PC-9 (cell line): ENCODE measurements around the gene XKR8. TPM values are rescaled to one million over a fixed set of nuclear protein-coding genes. Genes with fewer than 3 reads are reported as not detected.
A peak's percentile ranks its signal among the peaks of the same experiment; 100 is the strongest.

Source experiments
- BruUV-seq: library from RNA; stranded (reverse); fragments of 400-500 nt; replicated peaks from 2 replicates; lab custom pipeline; 2021; lab: Mats Ljungman, UMichigan
- CTCF ChIA-PET: fragments of 300-600 bp; sonication (Branson Sonifier 250); formaldehyde crosslinking; loops from one replicate; lab custom pipeline; 2022; ENCODE audit warnings: antibody characterized with exemption; lab: Charles Lee
- POLR2A ChIA-PET: fragments of 300-600 bp; sonication (Branson Sonifier 250); formaldehyde crosslinking; loops from one replicate; lab custom pipeline; 2022; ENCODE audit warnings: antibody characterized with exemption; ENCODE audit not compliant: unreplicated experiment; lab: Charles Lee
- DNase-seq, 2 experiments: peaks; one replicate each; pipeline versions ENCODE4 v3.0.0 to v3.0.0-alpha.2; 2015 to 2022; ENCODE audit warnings: mixed read lengths in 1 of 2
- H2AFZ ChIP-seq: fragments of 200-600 bp; sonication (generic); 2 replicates; pipeline ENCODE4 v1.8.1; 2017; ENCODE audit warnings: antibody characterized with exemption
- H3F3A ChIP-seq: fragments of 200-600 bp; sonication (generic); 2 replicates; pipeline ENCODE4 v1.8.1; 2017; ENCODE audit warnings: antibody characterized with exemption, mild to moderate bottlenecking, low read depth; ENCODE audit not compliant: insufficient read depth
- H3K27ac ChIP-seq: fragments of 200-600 bp; sonication (generic); 2 replicates; pipeline ENCODE4 v1.6.1; 2016; ENCODE audit warnings: mixed run types
- H3K27me3 ChIP-seq: fragments of 200-600 bp; sonication (generic); 2 replicates; pipeline ENCODE4 v1.6.1; 2016; ENCODE audit warnings: low read depth, mixed run types; ENCODE audit not compliant: insufficient read depth
- H3K36me3 ChIP-seq: fragments of 200-600 bp; sonication (generic); 2 replicates; pipeline ENCODE4 v1.6.1; 2016; ENCODE audit warnings: low read depth, mixed run types
- H3K4me1 ChIP-seq: fragments of 200-600 bp; sonication (generic); replicated peaks from 2 replicates; pipeline ENCODE4 v1.6.1; 2016; ENCODE audit warnings: mixed run types; ENCODE audit not compliant: insufficient read depth
- H3K4me2 ChIP-seq: fragments of 200-600 bp; sonication (generic); 2 replicates; pipeline ENCODE4 v1.6.1; 2017; ENCODE audit warnings: mixed run types
- H3K4me3 ChIP-seq: fragments of 200-600 bp; sonication (generic); 2 replicates; pipeline ENCODE4 v1.6.1; 2016; ENCODE audit warnings: mixed run types
- H3K79me2 ChIP-seq: fragments of 200-600 bp; sonication (generic); 2 replicates; pipeline ENCODE4 v1.6.1; 2017; ENCODE audit warnings: low read depth, mixed run types
- H3K9me2 ChIP-seq: fragments of 200-600 bp; sonication (generic); 2 replicates; pipeline ENCODE4 v1.8.1; 2017; ENCODE audit warnings: mild to moderate bottlenecking; ENCODE audit not compliant: insufficient read depth
- H3K9me3 ChIP-seq: fragments of 200-600 bp; sonication (generic); 2 replicates; pipeline ENCODE4 v1.8.1; 2016; ENCODE audit warnings: low read depth; ENCODE audit not compliant: insufficient read depth
- H4K20me1 ChIP-seq: fragments of 200-600 bp; sonication (generic); 2 replicates; pipeline ENCODE4 v1.8.1; 2017; ENCODE audit not compliant: insufficient read depth
- CTCF ChIP-seq: fragments of 200-600 bp; sonication (generic); conservative IDR thresholded peaks from 2 replicates; pipeline ENCODE4 v1.6.1; 2017; ENCODE audit warnings: mixed run types, antibody characterized with exemption, mild to moderate bottlenecking, moderate library complexity
- EZH2 ChIP-seq: fragments of 200-600 bp; sonication (generic); IDR thresholded peaks from 2 replicates; pipeline ENCODE4 v1.8.0; 2017; ENCODE audit warnings: antibody characterized with exemption, low read depth
- intact Hi-C: fragments of 100-400 bp; cut with micrococcal nuclease; formaldehyde crosslinking; loops from one replicate; pipeline ENCODE4 v1.10.0; 2022; ENCODE audit not compliant: unreplicated experiment
- total RNA-seq: library from RNA; stranded (reverse); gene quantifications from 2 replicates; pipeline ENCODE4 v1.2.3, GENCODE V29; 2021

Gene XKR8
- total RNA-seq, 1 experiment from 2014 or later, result 5.7 TPM

GRCh38 chr1:27915082-27915575, 44.6 kb upstream of the XKR8 start:
- no peaks in the 10 kb centered on the region for H3K36me3 ChIP-seq
- ChIA-PET POLR2A (no interaction called here), CTCF (no interaction called here)
- H3K4me1 ChIP-seq, result no peaks in the 10 kb centered on the region
- 0 out of 2 replicates have a peak overlapping the region, but pooled peaks have one; percentile 30 for H3K27ac ChIP-seq
- peaks cover 5% of the 10 kb centered on the region; the same call in 1 of the 2 replicates for H3F3A ChIP-seq
- no peaks in the 10 kb centered on the region for H3K9me2 ChIP-seq
- no peaks in the 10 kb centered on the region for H3K27me3 ChIP-seq
- peak overlapping the region; percentile 85 for H3K4me2 ChIP-seq
- intact Hi-C loops, result no loop called here
- no peaks in the 10 kb centered on the region for H4K20me1 ChIP-seq
- TF ChIP-seq CTCF (no peak), EZH2 (no peak)
- H3K4me3 ChIP-seq, result peak overlapping the region; percentile 72; the same call in 1 of the 2 replicates
- no TSS peak for BruUV-seq
- H2AFZ ChIP-seq, result peak overlapping the region; percentile 87
- H3K79me2 ChIP-seq, result peaks cover 9% of the 10 kb centered on the region
- DNase-seq, result no peak
- H3K9me3 ChIP-seq, result no peaks in the 10 kb centered on the region

DNA sequence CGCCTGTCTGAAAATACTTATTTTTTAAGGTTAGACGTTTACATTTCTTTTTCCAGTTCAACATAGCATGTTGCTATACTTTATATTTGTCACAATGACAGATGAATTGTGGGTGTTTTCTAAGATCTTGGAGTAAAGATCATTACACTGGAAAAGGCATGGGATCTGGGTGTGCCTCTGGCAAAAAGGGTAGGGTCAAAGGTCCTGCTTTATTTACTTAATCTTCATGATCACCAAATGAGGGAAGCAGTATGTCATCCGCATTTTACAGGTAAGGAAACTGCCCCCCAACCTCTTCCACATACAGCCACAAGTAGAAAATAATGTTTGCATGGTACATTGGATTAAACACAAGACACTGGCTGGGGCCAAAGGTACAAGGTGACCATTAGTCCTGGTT, 37.5 kb upstream of the XKR8 start:
- no peaks in the 10 kb centered on the region for H4K20me1 ChIP-seq
- H3K4me2 ChIP-seq, result no peak overlapping the region
- H3K4me3 ChIP-seq, result no peak overlapping the region
- H3K9me2 ChIP-seq, result no peaks in the 10 kb centered on the region
- no peak overlapping the region for H2AFZ ChIP-seq
- no peaks in the 10 kb centered on the region for H3K4me1 ChIP-seq
- no peaks in the 10 kb centered on the region for H3K79me2 ChIP-seq
- H3K9me3 ChIP-seq, result no peaks in the 10 kb centered on the region
- DNase-seq, result no peak
- ChIA-PET CTCF (no interaction called here), POLR2A (no interaction called here)
- no peaks in the 10 kb centered on the region for H3K36me3 ChIP-seq
- no peaks in the 10 kb centered on the region for H3F3A ChIP-seq
- TF ChIP-seq CTCF (no peak), EZH2 (no peak)
- no peak overlapping the region for H3K27ac ChIP-seq
- BruUV-seq, result no TSS peak
- no peaks in the 10 kb centered on the region for H3K27me3 ChIP-seq
- intact Hi-C loops, result no loop called here

DNA sequence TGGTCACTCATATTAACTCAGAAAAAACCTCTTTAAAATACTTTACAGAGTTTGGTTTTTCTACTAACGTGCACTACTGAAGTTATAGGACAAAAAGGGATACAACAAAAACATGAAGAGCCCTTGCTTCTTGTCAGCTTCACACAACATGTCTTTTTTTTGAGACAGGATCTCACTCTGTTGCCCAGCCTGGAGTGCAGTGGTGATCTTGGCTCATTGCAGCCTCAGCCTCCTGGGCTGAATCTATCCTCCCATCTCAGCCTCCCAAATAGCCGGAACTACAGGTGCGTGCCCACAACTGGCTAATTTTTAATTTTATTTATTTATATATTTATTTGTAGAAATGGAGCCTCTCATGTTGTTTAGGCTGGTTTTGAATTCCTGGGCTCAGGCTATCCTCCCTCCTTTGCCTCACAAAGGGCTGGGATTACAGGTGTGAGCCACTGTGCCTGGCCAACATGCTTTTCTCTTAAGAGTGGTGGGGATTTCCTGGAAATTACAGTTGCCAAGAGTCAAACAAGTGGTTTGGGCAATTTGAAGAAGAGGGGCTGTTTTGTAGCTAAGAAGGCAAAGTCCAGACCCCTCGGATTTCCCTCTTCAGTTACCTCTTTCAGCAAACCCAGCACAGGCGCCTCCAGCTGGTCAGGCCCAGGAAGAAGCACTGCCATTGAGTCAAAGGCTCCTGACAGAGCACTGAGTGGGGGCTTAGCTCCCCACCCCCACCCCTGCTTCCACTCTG, 31.4 kb upstream of the XKR8 start:
- DNase-seq, result no peak
- no peak overlapping the region for H3K27ac ChIP-seq
- ChIA-PET CTCF (interaction anchor here (0.6 kb wide), 1 partner anchor 71 kb away, joined by 6 read pairs; no protein-coding TSS in a partner anchor), POLR2A (no interaction called here)
- no peaks in the 10 kb centered on the region for H3K27me3 ChIP-seq
- no peaks in the 10 kb centered on the region for H3K79me2 ChIP-seq
- BruUV-seq, result no TSS peak
- H3K4me1 ChIP-seq, result no peaks in the 10 kb centered on the region
- H3K4me3 ChIP-seq, result no peak overlapping the region
- intact Hi-C loops, result no loop called here
- H3K9me2 ChIP-seq, result no peaks in the 10 kb centered on the region
- H3K9me3 ChIP-seq, result no peaks in the 10 kb centered on the region
- H3F3A ChIP-seq, result no peaks in the 10 kb centered on the region; the same call in 1 of the 2 replicates
- no peaks in the 10 kb centered on the region for H4K20me1 ChIP-seq
- no peak overlapping the region for H2AFZ ChIP-seq
- H3K4me2 ChIP-seq, result no peak overlapping the region
- no peaks in the 10 kb centered on the region for H3K36me3 ChIP-seq
- TF ChIP-seq CTCF (no peak), EZH2 (no peak)
